ENCODE results near the gene ALX1. TPM values are rescaled to one million over a fixed set of nuclear protein-coding genes. Genes with fewer than 3 reads are reported as not detected.

The ALX1 gene
- total and polyA plus RNA-seq, 4 donors, result not detected

DNA sequence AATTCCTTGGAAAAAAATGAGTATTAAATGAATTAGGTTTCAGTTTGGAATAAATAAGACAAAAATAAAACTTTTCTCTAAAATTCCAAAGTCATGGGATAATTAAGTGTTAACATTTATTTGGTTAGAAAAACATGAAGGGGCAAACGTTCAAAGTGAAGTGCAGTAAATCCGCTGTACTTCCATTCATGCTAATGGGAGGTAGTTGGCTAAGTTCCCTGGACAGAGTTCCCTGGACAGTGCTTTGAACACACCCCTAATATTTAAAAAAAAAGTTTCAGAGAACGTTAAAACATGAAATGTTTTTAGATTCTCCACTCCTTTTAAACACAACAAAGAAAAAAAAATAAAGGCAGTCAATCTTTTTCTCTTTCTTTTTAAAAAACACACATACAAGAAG lies 16.3 kb downstream of the ALX1 start:
- 29% methylated on average over 3 of the region's 3 CpGs for WGBS
- Histone ChIP-seq H3K27ac (ENCODE audit: low read depth in 1 of 2, low read length in 2 of 2) (no peak overlapping the region), H3K9ac (ENCODE audit: low read depth in 1 of 2, low read length in 2 of 2) (no peak overlapping the region), H3K4me1 (ENCODE audit: control insufficient read depth in 4 of 4, insufficient read depth in 4 of 4, low read length in 3 of 4) (no peaks in the 10 kb centered on the region), H3K27me3 (ENCODE audit: control insufficient read depth in 4 of 4, insufficient read depth in 4 of 4, low read length in 3 of 4) (peaks cover 0 to 2% (median 0%) of the 10 kb centered on the region in 4 donors), H3K9me3 (ENCODE audit: control insufficient read depth in 4 of 4, low read length in 3 of 4) (no peaks in the 10 kb centered on the region), H3K4me3 (ENCODE audit: low read depth in 1 of 3, low read length in 3 of 3) (no peak overlapping the region), H3K36me3 (ENCODE audit: control insufficient read depth in 4 of 4, insufficient read depth in 3 of 4, low read depth in 1 of 4, low read length in 3 of 4) (no peaks in the 10 kb centered on the region)
- no peak for DNase-seq (ENCODE audit: low spot score)
- TF ChIP-seq FOXA2 (IDR thresholded peaks at IDR 0.05), result no peak
- TF ChIP-seq RXRA (IDR thresholded peaks at IDR 0.05), result no peak
- TF ChIP-seq YY1 (IDR thresholded peaks at IDR 0.05), result no peak
- TF ChIP-seq, protein P1, sequence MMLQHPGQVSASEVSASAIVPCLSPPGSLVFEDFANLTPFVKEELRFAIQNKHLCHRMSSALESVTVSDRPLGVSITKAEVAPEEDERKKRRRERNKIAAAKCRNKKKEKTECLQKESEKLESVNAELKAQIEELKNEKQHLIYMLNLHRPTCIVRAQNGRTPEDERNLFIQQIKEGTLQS (IDR thresholded peaks at IDR 0.05), result no peak
- TF ChIP-seq, protein P2, sequence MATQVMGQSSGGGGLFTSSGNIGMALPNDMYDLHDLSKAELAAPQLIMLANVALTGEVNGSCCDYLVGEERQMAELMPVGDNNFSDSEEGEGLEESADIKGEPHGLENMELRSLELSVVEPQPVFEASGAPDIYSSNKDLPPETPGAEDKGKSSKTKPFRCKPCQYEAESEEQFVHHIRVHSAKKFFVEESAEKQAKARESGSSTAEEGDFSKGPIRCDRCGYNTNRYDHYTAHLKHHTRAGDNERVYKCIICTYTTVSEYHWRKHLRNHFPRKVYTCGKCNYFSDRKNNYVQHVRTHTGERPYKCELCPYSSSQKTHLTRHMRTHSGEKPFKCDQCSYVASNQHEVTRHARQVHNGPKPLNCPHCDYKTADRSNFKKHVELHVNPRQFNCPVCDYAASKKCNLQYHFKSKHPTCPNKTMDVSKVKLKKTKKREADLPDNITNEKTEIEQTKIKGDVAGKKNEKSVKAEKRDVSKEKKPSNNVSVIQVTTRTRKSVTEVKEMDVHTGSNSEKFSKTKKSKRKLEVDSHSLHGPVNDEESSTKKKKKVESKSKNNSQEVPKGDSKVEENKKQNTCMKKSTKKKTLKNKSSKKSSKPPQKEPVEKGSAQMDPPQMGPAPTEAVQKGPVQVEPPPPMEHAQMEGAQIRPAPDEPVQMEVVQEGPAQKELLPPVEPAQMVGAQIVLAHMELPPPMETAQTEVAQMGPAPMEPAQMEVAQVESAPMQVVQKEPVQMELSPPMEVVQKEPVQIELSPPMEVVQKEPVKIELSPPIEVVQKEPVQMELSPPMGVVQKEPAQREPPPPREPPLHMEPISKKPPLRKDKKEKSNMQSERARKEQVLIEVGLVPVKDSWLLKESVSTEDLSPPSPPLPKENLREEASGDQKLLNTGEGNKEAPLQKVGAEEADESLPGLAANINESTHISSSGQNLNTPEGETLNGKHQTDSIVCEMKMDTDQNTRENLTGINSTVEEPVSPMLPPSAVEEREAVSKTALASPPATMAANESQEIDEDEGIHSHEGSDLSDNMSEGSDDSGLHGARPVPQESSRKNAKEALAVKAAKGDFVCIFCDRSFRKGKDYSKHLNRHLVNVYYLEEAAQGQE (IDR thresholded peaks at IDR 0.05), result no peak
- TF ChIP-seq TAF1 (conservative IDR thresholded peaks at IDR 0.05), result no peak
- TF ChIP-seq FOXA1 (IDR thresholded peaks at IDR 0.05), result no peak
- TF ChIP-seq, protein P3, sequence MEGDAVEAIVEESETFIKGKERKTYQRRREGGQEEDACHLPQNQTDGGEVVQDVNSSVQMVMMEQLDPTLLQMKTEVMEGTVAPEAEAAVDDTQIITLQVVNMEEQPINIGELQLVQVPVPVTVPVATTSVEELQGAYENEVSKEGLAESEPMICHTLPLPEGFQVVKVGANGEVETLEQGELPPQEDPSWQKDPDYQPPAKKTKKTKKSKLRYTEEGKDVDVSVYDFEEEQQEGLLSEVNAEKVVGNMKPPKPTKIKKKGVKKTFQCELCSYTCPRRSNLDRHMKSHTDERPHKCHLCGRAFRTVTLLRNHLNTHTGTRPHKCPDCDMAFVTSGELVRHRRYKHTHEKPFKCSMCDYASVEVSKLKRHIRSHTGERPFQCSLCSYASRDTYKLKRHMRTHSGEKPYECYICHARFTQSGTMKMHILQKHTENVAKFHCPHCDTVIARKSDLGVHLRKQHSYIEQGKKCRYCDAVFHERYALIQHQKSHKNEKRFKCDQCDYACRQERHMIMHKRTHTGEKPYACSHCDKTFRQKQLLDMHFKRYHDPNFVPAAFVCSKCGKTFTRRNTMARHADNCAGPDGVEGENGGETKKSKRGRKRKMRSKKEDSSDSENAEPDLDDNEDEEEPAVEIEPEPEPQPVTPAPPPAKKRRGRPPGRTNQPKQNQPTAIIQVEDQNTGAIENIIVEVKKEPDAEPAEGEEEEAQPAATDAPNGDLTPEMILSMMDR (IDR thresholded peaks at IDR 0.05; ENCODE audit: low read depth, low read length, missing input control), result no peak
- TF ChIP-seq HNF4G (IDR thresholded peaks at IDR 0.05), result no peak
- TF ChIP-seq RAD21 (IDR thresholded peaks at IDR 0.05), result no peak

DNA sequence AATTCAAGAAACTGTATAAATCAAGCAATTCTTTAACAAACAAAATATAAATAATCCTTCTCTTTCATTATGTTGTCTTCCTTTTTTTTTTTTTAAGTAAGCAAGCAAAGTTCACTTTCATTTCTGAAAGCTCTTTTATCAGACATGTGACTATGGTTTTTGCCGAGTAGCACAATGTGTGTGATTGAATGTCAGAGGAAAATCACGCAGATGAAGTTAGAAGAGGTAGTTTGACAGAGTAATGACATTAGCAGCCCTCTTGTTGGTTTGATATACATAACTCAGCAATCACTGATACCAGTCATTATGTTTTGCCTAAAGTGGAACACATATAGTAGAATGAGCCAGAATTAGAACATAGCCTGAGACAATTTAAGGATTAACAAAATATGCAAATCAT lies 19.0 kb downstream of the ALX1 start:
- WGBS, result 43% methylated on average over 2 of the region's 2 CpGs
- no peaks in the 10 kb centered on the region for H3K4me1 ChIP-seq (ENCODE audit: control insufficient read depth in 4 of 4, insufficient read depth in 4 of 4, low read length in 3 of 4)
- no peaks in the 10 kb centered on the region for H3K36me3 ChIP-seq (ENCODE audit: control insufficient read depth in 4 of 4, insufficient read depth in 3 of 4, low read depth in 1 of 4, low read length in 3 of 4)
- H3K27ac ChIP-seq (ENCODE audit: low read depth in 1 of 2, low read length in 2 of 2), result no peak overlapping the region
- no peak for DNase-seq (ENCODE audit: low spot score)
- TF ChIP-seq HNF4G (IDR thresholded peaks at IDR 0.05), result no peak
- TF ChIP-seq, protein P3 (IDR thresholded peaks at IDR 0.05; ENCODE audit: low read depth, low read length, missing input control), result no peak
- TF ChIP-seq SP1 (IDR thresholded peaks at IDR 0.05), result no peak
- TF ChIP-seq EGR1 (IDR thresholded peaks at IDR 0.05; ENCODE audit: low read depth in 2 of 2), result no peak
- TF ChIP-seq, protein P1 (IDR thresholded peaks at IDR 0.05), result no peak
- TF ChIP-seq, protein P2 (IDR thresholded peaks at IDR 0.05), result no peak
- TF ChIP-seq NR2F2 (IDR thresholded peaks at IDR 0.05), result no peak
- no peak for TF ChIP-seq JUND (IDR thresholded peaks at IDR 0.05)
- no peak overlapping the region for H3K4me3 ChIP-seq (ENCODE audit: low read depth in 1 of 3, low read length in 3 of 3)
- no peak overlapping the region for H3K9ac ChIP-seq (ENCODE audit: low read depth in 1 of 2, low read length in 2 of 2)
- H3K27me3 ChIP-seq (ENCODE audit: control insufficient read depth in 4 of 4, insufficient read depth in 4 of 4, low read length in 3 of 4), result peaks cover 0 to 3% (median under 1%) of the 10 kb centered on the region in 4 donors
- no peaks in the 10 kb centered on the region for H3K9me3 ChIP-seq (ENCODE audit: control insufficient read depth in 4 of 4, low read length in 3 of 4)
